Epidermal melanocyte (primary cell): ENCODE measurements around the gene RADX.
"Not testable (repeated sequence)": the region's sequence is repeated elsewhere in the genome, so short reads cannot be mapped to it uniquely, and the experiment has no call there.

Experiments used
- DNase-seq: peaks from one replicate; pipeline ENCODE4 v3.0.0; 2011; ENCODE audit warnings: low spot score; ENCODE audit not compliant: insufficient read length

RADX gene

DNA sequence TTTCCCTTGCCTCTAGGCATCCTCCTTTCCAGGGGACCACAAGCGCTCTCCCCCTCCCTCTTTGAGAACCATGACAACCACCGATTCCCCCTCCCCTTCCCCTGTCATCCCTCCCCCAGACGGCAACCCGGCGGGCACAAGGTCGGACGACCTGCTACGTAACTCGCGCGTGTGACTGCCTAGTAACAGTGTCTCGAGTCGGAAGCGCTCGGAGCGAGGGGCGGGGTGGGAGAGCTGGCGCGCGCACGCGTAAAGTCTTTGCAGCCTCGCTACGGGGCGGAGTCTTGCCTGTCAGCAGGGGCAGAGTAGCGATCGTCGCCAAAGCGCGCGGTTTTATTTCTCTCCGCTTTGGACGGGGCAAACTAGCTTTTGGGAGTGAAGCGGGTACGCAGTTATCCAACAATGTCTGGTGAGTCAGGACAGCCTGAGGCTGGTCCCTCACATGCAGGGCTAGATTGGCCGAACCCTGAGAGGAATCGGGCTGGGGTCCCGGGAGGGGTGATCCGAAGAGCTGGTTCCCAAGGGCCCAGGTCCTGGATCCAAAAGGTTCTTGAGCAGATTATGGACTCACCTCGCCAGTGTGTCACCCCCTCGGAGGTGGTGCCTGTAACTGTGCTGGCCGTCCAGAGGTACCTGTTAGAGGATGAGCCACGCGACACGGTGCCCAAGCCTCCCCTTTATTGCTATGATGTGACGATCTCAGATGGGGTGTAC, at the start of gene RADX:
Gene RADX (plus strand): TSS at position 300 of the 714 bp plus-strand sequence. CDS start 103 bp downstream, at position 403.
- peak; percentile 19 for DNase-seq

DNA sequence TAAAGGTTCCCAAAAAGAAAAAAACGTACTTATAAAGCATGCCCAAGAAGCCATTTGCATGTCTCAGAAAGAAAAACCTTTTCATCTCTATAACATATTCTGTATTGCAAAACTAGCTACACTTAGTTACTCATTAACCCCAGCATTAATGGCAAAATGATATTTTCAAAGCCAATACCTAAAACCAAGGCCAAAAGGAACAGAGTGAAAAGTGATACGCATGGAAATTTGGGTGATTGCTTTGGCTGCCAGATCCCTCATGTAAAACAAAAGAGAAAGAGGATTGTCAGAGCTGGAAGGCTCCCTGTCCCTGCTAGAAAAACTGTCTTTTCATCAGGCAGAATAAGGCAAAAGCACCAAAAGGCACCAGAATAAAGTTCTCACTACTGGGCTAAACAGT, 46.8 kb upstream of the RADX start:
- DNase-seq: no peak

GRCh38 chrX:106566362-106566761, 45.4 kb upstream of the RADX start:
- DNase-seq: no peak

DNA sequence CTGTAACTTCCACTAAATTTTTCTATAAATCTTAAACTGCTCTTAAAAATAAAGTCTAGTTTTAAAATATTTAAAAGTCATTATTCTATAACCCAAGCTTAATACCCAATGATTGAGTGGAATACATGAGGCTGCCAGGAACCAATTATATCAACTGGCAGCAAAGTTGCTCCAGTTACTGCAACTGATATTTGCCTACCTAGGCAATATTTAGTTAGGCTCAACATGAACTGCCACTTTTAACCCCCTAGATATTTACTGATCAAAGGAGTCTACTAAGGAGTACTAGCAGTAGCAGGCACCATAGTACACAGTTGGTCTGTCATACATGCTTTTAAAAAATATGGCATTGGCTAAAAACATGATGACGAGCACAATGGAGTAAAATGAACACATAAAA, 29.9 kb upstream of the RADX start:
- DNase-seq: no peak

DNA sequence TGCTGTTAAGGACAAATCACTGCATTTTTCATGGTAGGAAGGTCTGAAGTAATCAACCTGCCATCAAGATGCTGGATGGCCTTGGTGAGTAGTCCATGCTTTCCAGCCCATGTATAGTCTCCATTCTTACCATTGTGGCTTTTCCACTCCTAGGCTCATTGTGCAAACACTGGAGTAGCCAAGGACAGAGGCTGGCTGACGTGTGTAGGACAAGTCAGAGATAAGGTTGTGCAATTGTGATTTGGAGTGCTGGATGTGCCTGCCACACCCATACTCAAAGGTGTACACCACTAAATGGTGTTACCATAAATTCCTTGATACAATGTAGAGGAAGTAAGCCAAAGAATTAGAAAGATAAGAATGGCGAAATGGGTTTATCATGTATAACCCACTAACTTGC, 26.3 kb upstream of the RADX start:
- no peak for DNase-seq

DNA sequence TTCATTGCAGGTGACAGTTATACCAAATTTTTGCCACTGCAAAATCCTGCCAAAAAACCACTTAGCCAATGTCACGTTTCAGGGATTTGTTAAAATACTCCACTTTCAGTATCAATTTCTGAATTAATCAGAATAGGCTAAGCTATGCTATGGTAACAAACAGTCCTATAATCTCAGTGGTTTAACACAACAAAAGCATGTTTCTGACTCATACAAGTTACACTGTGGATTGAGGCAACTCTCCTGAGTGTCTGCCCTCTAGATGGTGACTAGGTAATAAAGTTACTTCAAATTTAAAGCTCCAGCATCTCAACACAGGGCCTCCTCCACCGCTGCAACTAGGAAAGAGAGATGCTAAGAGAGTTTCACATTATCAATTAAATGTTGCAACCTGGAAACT, 23.0 kb upstream of the RADX start:
- no peak for DNase-seq

GRCh38 chrX:106599411-106599810, 12.4 kb upstream of the RADX start:
- no peak for DNase-seq

GRCh38 chrX:106606571-106606970, 5.2 kb upstream of the RADX start:
- DNase-seq: no peak

- DNase-seq: no peak
Measured at GRCh38 chrX:106608016-106608415, 3.8 kb upstream of the RADX start.

DNA sequence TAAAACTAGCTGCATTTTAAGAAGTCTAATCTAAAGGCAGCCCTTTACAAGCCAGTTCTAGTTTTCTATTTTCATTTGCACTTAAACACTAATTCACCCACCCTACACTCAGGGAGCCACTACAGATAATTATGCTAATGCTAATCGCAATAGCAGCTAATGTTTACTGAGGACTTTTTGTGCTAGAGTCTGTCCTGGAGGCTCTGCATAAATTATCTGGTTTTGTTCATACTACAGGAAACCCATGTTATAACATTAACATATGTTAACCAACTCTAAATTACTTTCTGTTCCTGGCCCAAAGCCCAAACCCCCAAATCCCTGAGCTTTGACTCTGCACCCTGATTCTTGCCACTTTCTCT, 480 bp upstream of the RADX start:
- no peak for DNase-seq

DNA sequence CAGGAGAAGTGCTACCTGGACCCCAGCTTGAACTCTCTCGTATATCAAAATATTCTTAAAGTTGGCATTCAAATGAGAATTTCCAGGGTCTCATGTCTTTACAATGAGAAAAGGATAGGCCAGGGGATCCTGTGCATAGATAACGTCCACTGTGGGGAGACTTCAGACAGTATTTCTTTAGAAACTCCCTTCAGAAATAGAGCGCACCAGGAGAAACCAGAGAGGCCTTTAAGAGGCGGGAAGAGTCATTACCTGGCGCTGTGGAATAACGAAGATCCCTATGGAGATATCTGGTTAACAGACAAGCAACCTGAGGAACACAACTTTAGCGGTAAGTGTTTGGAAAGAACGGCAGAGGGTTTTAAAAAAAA, 600 bp downstream of the RADX start:
- no peak for DNase-seq

GRCh38 chrX:106613277-106613676, 1.5 kb downstream of the RADX start:
- DNase-seq: no peak

DNA sequence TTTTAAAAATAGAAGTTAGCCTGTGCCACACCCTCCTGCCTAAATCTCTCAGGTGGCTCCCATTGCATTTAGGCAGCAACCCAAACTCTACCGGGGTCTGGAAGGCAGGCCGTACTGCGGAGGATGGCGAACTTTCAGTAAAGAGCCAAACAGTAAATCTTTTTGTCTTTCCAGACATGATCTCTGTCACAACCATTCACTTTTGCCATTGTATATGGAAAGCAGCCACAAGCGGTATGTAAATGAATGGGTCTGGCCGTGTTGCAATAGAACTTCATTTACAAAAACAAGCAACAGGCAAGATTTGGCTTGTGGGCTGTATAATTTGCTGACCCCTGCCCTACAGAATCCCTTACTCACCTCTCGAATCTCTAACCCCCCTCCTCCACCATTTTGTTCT, 3.3 kb downstream of the RADX start:
- no peak for DNase-seq

DNA sequence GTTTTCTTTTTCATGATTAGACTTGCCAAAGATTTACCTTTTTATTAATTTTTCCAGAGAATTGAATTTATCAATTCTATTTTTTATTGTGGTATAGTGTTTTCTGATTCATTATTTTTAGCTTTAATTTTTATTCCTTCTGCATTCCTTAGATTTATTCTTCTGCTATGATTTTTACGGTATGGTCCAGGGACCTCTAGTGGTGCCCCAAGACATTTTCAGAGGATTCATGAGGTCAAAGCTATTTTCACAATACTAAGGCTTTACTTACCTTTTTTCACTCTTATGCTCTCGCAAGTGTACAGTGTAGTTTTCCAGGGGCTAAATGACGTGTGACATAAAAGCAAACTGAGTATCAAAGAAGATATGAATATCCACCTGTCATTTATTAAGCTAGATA, 8.0 kb downstream of the RADX start:
- DNase-seq: no peak

GRCh38 chrX:106621836-106622235, 10.1 kb downstream of the RADX start:
- no peak for DNase-seq

- no peak for DNase-seq
Measured at GRCh38 chrX:106626789-106627188, 15.0 kb downstream of the RADX start.

DNA sequence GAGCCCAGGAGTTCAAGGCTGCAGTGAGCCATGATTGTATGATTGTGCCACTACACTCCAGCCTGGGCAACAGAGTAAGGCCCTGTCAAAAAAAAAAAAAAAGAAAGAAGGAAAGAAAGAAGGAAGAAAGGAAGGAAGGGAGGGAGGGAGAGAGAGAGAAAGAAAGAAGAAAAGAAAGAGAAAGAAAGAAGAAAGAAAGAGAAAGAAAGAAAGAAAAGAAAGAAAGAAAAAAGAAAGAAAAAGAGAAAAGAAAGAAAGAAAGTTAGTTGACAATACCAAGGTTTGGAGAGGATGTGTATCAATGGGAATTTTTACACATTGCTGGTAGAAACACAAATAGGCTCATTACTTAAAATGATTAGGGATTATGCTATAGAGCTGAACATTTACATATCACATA, 19.8 kb downstream of the RADX start:
- no peak for DNase-seq

DNA sequence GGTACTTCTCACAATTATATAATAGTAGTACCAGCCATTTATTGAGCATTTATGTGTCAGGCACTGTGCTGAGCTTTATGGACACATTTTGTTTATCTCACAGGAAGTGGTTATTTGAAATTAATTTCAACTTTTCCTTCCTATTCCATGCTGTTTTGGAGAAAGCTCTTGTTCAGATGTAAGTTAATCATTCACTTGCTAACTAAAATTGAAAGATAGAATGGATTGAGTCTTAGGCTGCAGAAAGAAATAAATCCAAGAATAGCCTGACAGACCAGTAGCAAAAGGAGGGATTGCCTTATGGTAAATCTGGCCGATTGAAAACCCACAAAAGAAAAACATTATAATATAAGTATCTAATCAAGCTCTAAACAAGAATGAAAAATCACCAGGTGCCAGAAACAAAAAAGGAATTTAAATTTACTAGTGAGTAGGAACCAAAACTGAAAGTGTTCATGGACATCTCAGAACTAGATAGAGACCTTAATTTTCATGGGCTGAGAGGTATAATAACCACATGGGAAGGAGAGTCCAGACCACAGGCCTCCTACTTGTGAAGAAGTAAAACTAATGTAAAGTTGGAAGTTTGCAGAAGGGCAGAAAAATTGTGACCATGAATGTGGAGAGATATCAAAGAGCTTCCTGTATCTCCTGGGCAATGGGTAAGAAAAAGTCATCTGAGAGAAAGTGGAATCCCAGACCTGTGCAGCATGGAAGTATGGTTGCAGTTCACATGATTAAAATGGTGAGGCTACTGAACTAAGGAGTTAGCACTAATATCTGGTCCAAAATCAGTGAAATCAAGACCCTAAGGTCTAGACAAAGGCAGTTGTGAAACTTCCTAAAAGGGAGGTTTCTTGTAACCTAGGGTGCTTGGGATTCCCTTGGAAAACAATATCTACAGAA, 38.0 kb downstream of the RADX start:
- no peak for DNase-seq

DNA sequence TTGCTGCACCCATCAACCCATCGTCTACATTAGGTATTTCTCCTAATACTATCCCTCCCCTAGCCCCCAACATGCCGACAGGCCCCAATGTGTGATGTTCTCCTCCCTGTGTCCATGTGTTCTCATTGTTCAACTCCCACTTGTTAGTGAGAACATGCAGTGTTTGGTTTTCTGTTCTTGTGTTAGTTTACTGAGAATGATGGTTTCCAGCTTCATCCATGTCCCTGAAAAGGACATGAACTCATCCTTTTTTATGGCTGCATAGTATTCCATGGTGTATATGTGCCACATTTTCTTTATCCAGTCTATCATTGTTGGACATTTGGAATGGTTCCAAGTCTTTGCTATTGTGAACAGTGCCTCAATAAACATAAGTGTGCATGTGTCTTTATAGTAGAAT, 41.8 kb downstream of the RADX start:
- not testable (repeated sequence) for DNase-seq

- DNase-seq: no peak
Measured at GRCh38 chrX:106670631-106671030, 58.9 kb downstream of the RADX start.

DNA sequence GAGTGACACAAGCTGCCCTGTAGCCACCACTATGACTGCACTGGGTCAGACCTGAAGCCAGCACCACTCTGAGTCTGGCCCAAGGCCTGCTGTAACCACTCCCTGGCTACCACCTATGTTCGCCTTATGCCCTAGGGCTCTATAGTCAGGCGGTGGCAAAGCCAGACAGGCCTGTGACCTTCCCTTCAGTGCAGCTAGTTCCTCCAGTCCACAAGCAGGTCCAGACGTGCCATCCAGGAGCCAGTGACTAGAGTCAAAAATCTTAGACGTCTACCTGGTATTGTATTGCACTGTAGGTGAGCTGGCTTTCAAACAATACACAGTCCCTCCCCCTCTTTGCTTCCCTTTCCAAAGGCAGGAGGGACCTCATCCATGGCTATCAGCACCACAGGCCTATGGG, 60.7 kb downstream of the RADX start:
- no peak for DNase-seq

GRCh38 chrX:106680716-106681115, 68.9 kb downstream of the RADX start:
- DNase-seq: no peak

GRCh38 chrX:106684207-106684606, 72.4 kb downstream of the RADX start:
- no peak for DNase-seq
